Mesendoderm (in vitro differentiated cells): ENCODE results near the gene TCF12.

Experiments used
- DNase-seq: peaks from one replicate; pipeline ENCODE4 v3.0.0; 2013
- H2AK5ac ChIP-seq: 2 replicates; pipeline ENCODE4 v1.6.1; 2013; ENCODE audit warnings: low read length, inconsistent platforms
- H2BK120ac ChIP-seq: 2 replicates; pipeline ENCODE4 v1.6.1; 2013; ENCODE audit warnings: low read depth, mild to moderate bottlenecking, low read length, moderate library complexity, mixed read lengths
- H2BK15ac ChIP-seq: replicated peaks from 2 replicates; pipeline ENCODE4 v1.6.1; 2013; ENCODE audit warnings: low read depth, mild to moderate bottlenecking, moderate library complexity
- H2BK5ac ChIP-seq: 2 replicates; pipeline ENCODE4 v1.6.1; 2013; ENCODE audit warnings: low read length, inconsistent platforms
- H3K18ac ChIP-seq: 2 replicates; pipeline ENCODE4 v1.6.1; 2013; ENCODE audit warnings: mild to moderate bottlenecking, low read length, mixed read lengths
- H3K23ac ChIP-seq: one replicate; pipeline ENCODE4 v1.6.1; 2013; ENCODE audit warnings: low read length
- H3K27ac ChIP-seq: 2 replicates; pipeline ENCODE4 v1.5.1; 2013; ENCODE audit warnings: low read depth, mild to moderate bottlenecking, inconsistent platforms, low read length, moderate library complexity
- H3K27me3 ChIP-seq: 2 replicates; pipeline ENCODE4 v1.6.1; 2013; ENCODE audit warnings: low read length, control low read depth, mild to moderate bottlenecking, inconsistent platforms; ENCODE audit not compliant: insufficient read depth, poor library complexity
- H3K36me3 ChIP-seq: 2 replicates; pipeline ENCODE4 v1.6.1; 2013; ENCODE audit warnings: low read length, inconsistent platforms; ENCODE audit not compliant: control insufficient read depth, insufficient read depth
- H3K4ac ChIP-seq: one replicate; pipeline ENCODE4 v1.6.1; 2013; ENCODE audit warnings: low read depth, mild to moderate bottlenecking, low read length, moderate library complexity
- H3K4me1 ChIP-seq: 2 replicates; pipeline ENCODE4 v1.6.1; 2013; ENCODE audit warnings: low read depth, low read length, inconsistent platforms; ENCODE audit not compliant: control insufficient read depth
- H3K4me2 ChIP-seq: 2 replicates; pipeline ENCODE4 v1.6.1; 2013; ENCODE audit warnings: low read length
- H3K4me3 ChIP-seq: 2 replicates; pipeline ENCODE4 v1.5.1; 2013; ENCODE audit warnings: mild to moderate bottlenecking, low read length
- H3K56ac ChIP-seq: one replicate; pipeline ENCODE4 v1.6.1; 2013; ENCODE audit warnings: low read length
- H3K79me1 ChIP-seq: 2 replicates; pipeline ENCODE4 v1.6.1; 2013; ENCODE audit warnings: low read length, inconsistent platforms
- H3K79me2 ChIP-seq: 2 replicates; pipeline ENCODE4 v1.6.1; 2013; ENCODE audit warnings: mild to moderate bottlenecking, low read length; ENCODE audit not compliant: control insufficient read depth, insufficient read depth
- H3K9ac ChIP-seq: 2 replicates; pipeline ENCODE4 v1.6.1; 2013; ENCODE audit warnings: low read length, inconsistent platforms
- H4K5ac ChIP-seq: one replicate; pipeline ENCODE4 v1.6.1; 2013; ENCODE audit warnings: low read length
- H4K8ac ChIP-seq: one replicate; pipeline ENCODE4 v1.6.1; 2013; ENCODE audit warnings: low read depth, mild to moderate bottlenecking, control low read depth, low read length, moderate library complexity
- WGBS: extraction: QIAGEN DNeasy Blood & Tissue Kit; methylation state at CpG from one replicate; pipeline ENCODE4 v1.1.7; 2013; ENCODE audit warnings: low lambda C conversion rate, missing lambda C conversion rate; ENCODE audit not compliant: insufficient coverage; ENCODE audit errors: extremely low coverage; 5-methylcytosine and 5-hydroxymethylcytosine counted together

The TCF12 gene

GRCh38 chr15:56879502-56879901, 38.9 kb upstream of the TCF12 start:
- no peaks in the 10 kb centered on the region for H3K27me3 ChIP-seq
- no peaks in the 10 kb centered on the region for H3K79me1 ChIP-seq
- H4K5ac ChIP-seq: no peak overlapping the region

DNA sequence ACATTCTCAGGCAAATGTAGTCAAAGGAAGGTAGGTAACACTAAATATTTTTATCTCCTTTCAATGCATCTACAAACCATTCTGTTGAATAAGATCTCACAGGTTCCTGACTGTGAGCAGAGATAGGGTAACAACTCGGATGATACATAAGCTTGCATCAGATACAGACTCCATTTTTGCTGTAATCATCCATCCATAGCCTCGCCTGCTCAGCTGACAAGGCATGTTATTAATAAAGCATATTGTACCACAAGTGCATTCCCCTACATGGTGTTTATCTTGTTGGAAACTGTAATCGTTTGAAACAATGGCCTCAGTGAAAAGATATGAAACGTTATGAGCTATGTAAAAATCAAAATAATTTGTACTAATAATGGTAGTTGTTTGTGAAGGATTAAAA, 35.4 kb upstream of the TCF12 start:
- Histone ChIP-seq H2BK15ac (no peak overlapping the region), H3K79me1 (no peaks in the 10 kb centered on the region), H3K56ac (no peak overlapping the region), H3K4me2 (no peak overlapping the region), H3K4ac (no peak overlapping the region), H2AK5ac (no peak overlapping the region), H2BK5ac (no peak overlapping the region), H3K27ac (no peak overlapping the region), H3K9ac (no peak overlapping the region), H4K5ac (no peak overlapping the region), H2BK120ac (no peak overlapping the region), H3K18ac (no peak overlapping the region), H4K8ac (no peak overlapping the region), H3K4me3 (no peak overlapping the region), H3K4me1 (peaks cover 3% of the 10 kb centered on the region), H3K79me2 (no peaks in the 10 kb centered on the region), H3K36me3 (no peaks in the 10 kb centered on the region), H3K23ac (no peak overlapping the region), H3K27me3 (no peaks in the 10 kb centered on the region)
- WGBS: no CpG with 5 or more reads among the region's 4 CpGs
- DNase-seq: no peak

More at GRCh38 chr15:56879502-56879901, 38.9 kb upstream of the TCF12 start:
- no CpG with 5 or more reads among the region's 2 CpGs for WGBS
- no peak overlapping the region for H3K27ac ChIP-seq
- no peak overlapping the region for H2BK15ac ChIP-seq
- no peak overlapping the region for H3K18ac ChIP-seq
- no peak overlapping the region for H3K4ac ChIP-seq
- DNase-seq: no peak
- H3K4me3 ChIP-seq: no peak overlapping the region
- H3K56ac ChIP-seq: no peak overlapping the region
- H2BK5ac ChIP-seq: no peak overlapping the region
- H2AK5ac ChIP-seq: no peak overlapping the region
- no peaks in the 10 kb centered on the region for H3K36me3 ChIP-seq
- H3K4me2 ChIP-seq: no peak overlapping the region
- H4K8ac ChIP-seq: no peak overlapping the region
- H3K4me1 ChIP-seq: no peaks in the 10 kb centered on the region
- H2BK120ac ChIP-seq: no peak overlapping the region
- no peak overlapping the region for H3K23ac ChIP-seq
- H3K9ac ChIP-seq: no peak overlapping the region
- H3K79me2 ChIP-seq: no peaks in the 10 kb centered on the region

DNA sequence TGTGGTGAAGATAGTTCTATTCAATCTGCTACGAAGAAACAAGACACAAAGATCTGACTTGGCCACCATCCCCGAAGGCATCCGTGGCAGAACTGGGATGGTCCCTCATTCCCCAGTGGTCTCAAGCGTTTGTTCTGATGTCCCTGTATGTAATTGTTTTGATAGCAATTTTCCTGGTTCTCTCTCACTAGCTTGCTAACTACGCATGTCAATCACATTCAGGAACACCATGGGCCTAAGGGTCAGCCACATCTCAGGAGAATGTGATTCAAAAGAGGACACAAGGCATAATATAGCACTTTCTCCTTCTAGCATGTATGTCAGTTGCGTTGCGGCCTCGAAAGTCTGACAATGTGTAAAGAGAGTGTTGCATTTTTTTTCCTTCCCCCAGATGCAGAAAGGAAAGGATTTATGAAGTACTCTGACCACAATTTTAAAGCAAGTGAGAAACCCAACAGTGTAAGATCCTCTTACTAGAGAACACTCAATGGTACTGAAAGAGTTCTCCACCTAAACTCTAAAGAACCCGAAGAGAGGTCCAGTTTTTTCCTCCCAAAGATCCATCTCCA, 32.0 kb upstream of the TCF12 start:
- peaks cover 3% of the 10 kb centered on the region for H3K4me1 ChIP-seq
- no peak overlapping the region for H2BK15ac ChIP-seq
- peak overlapping the region; percentile 60 for H3K4me2 ChIP-seq
- WGBS: no CpG with 5 or more reads among the region's 9 CpGs
- H3K27me3 ChIP-seq: no peaks in the 10 kb centered on the region
- H2BK5ac ChIP-seq: no peak overlapping the region
- DNase-seq: no peak
- peak overlapping the region; percentile 89 for H3K56ac ChIP-seq
- H4K5ac ChIP-seq: no peak overlapping the region
- no peak overlapping the region for H3K18ac ChIP-seq
- no peak overlapping the region for H4K8ac ChIP-seq
- no peak overlapping the region for H3K4ac ChIP-seq
- H2AK5ac ChIP-seq: no peak overlapping the region
- H3K36me3 ChIP-seq: no peaks in the 10 kb centered on the region
- peak overlapping the region; percentile 83 for H3K9ac ChIP-seq
- peak overlapping the region; percentile 99 for H3K27ac ChIP-seq
- H3K23ac ChIP-seq: no peak overlapping the region
- peak overlapping the region; percentile 38 for H3K4me3 ChIP-seq
- no peaks in the 10 kb centered on the region for H3K79me1 ChIP-seq
- no peak overlapping the region for H2BK120ac ChIP-seq
- no peaks in the 10 kb centered on the region for H3K79me2 ChIP-seq

GRCh38 chr15:56886932-56887781, 31.3 kb upstream of the TCF12 start:
- Histone ChIP-seq H3K79me1 (no peaks in the 10 kb centered on the region), H2BK15ac (no peak overlapping the region), H3K23ac (no peak overlapping the region), H3K27me3 (no peaks in the 10 kb centered on the region), H3K4me1 (peaks cover 3% of the 10 kb centered on the region), H3K4me2 (peak overlapping the region; percentile 60), H3K9ac (peak overlapping the region; percentile 83), H2BK120ac (no peak overlapping the region), H2AK5ac (no peak overlapping the region), H4K8ac (peak overlapping the region; percentile 89), H2BK5ac (peak overlapping the region; percentile 27), H3K56ac (peak overlapping the region; percentile 89), H3K18ac (peak overlapping the region; percentile 78), H3K79me2 (no peaks in the 10 kb centered on the region), H3K27ac (peak overlapping the region; percentile 99), H3K4ac (peak overlapping the region; percentile 44), H3K4me3 (peak overlapping the region; percentile 47), H3K36me3 (no peaks in the 10 kb centered on the region), H4K5ac (no peak overlapping the region)
- DNase-seq: peak; percentile 97
- no CpG with 5 or more reads among the region's 78 CpGs for WGBS

GRCh38 chr15:56887782-56888438, 30.5 kb upstream of the TCF12 start:
- Histone ChIP-seq H2BK120ac (no peak overlapping the region), H4K8ac (no peak overlapping the region), H3K56ac (peak overlapping the region; percentile 89), H2AK5ac (peak overlapping the region; percentile 38), H3K18ac (peak overlapping the region; percentile 78), H3K4me1 (peaks cover 3% of the 10 kb centered on the region), H3K36me3 (no peaks in the 10 kb centered on the region), H3K27ac (peak overlapping the region; percentile 99), H2BK15ac (no peak overlapping the region), H3K79me1 (no peaks in the 10 kb centered on the region), H3K4me2 (peak overlapping the region; percentile 51), H3K23ac (no peak overlapping the region), H3K4ac (no peak overlapping the region), H2BK5ac (peak overlapping the region; percentile 27), H3K27me3 (peaks cover 3% of the 10 kb centered on the region), H4K5ac (no peak overlapping the region), H3K79me2 (no peaks in the 10 kb centered on the region), H3K4me3 (peak overlapping the region; percentile 47), H3K9ac (peak overlapping the region; percentile 83)
- DNase-seq: no peak
- 100% methylated on average over 2 of the region's 5 CpGs for whole genome bisulfite sequencing
